A549 (cell line): ENCODE results near the gene TOP2A. TPM values are rescaled to one million over a fixed set of nuclear protein-coding genes. Genes with fewer than 3 reads are reported as not detected.

Source experiments
- ATAC-seq, 2 experiments: fragments of 200-7000 bp in 1 of 2; fragments of >200 bp in 1 of 2; cut with Nextera tagmentation in 1 of 2; cut with Tn5 transposase in 1 of 2; 3 replicates each; pipeline versions ENCODE4 v1.8.0 to v1.9.1; 2018 to 2020; ENCODE audit warnings: mild to moderate bottlenecking in 1 of 2, moderate library complexity in 1 of 2
- CTCF ChIA-PET: fragments of 300-600 bp; sonication (Branson Sonifier 250); formaldehyde crosslinking; extraction: SDS; loops from one replicate; lab custom pipeline; 2021; ENCODE audit warnings: antibody characterized with exemption, inconsistent platforms; lab: Yijun Ruan, JAX
- POLR2A ChIA-PET: fragments of 350-600 bp; formaldehyde crosslinking; extraction: SDS; loops from one replicate; lab custom pipeline; 2021; ENCODE audit warnings: antibody characterized with exemption, inconsistent platforms; lab: Yijun Ruan, JAX
- DNase-seq, 2 experiments: peaks; one replicate each; pipeline versions ENCODE4 v3.0.0 to v3.0.0-alpha.2; 2011 to 2016; ENCODE audit warnings: low read depth in 1 of 2, low spot score in 1 of 2
- FAIRE-seq: peaks from 2 replicates; lab custom pipeline; 2011; peaks lifted over from hg19 to GRCh38; lab: Jason Lieb, UNC
- H3K27ac ChIP-seq, 2 experiments: fragments of >200 bp; sonication (Bioruptor Twin); formaldehyde crosslinking; 3 replicates each; pipeline ENCODE4 v1.5.1; 2016 to 2017
- H3K4me1 ChIP-seq: fragments of >200 bp; sonication (Bioruptor Twin); formaldehyde crosslinking; 3 replicates; pipeline ENCODE4 v1.6.1; 2016
- H3K4me2 ChIP-seq: fragments of >200 bp; sonication (Bioruptor Twin); formaldehyde crosslinking; 3 replicates; pipeline ENCODE4 v1.6.1; 2016
- H3K4me3 ChIP-seq: fragments of >200 bp; sonication (Bioruptor Twin); formaldehyde crosslinking; 3 replicates; pipeline ENCODE4 v1.5.1; 2016
- H3K9me3 ChIP-seq: fragments of >200 bp; sonication (Bioruptor Twin); formaldehyde crosslinking; 3 replicates; pipeline ENCODE4 v1.6.1; 2016
- ATOH8 ChIP-seq: fragments of 250-450 bp; sonication (Bioruptor Pico); IDR thresholded peaks from 2 replicates; pipeline ENCODE4 v1.5.0; 2020; ENCODE audit warnings: low read depth, mild to moderate bottlenecking, moderate library complexity
- CHD2 ChIP-seq: fragments of 150-350 bp; IDR thresholded peaks from 2 replicates; pipeline ENCODE4 v1.6.1; 2014; ENCODE audit warnings: low read length; ENCODE audit not compliant: partially characterized antibody
- CTCF ChIP-seq: fragments of >200 bp; sonication (Bioruptor Twin); formaldehyde crosslinking; IDR thresholded peaks from 3 replicates; pipeline ENCODE4 v1.5.1; 2016
- E2F6 ChIP-seq: IDR thresholded peaks from 2 replicates; pipeline ENCODE4 v1.6.1; 2012; ENCODE audit warnings: low read depth, borderline replicate concordance
- FOSB ChIP-seq: fragments of 250-450 bp; sonication (Bioruptor Pico); IDR thresholded peaks from 2 replicates; pipeline ENCODE4 v1.5.0; 2020; ENCODE audit warnings: mild to moderate bottlenecking, moderate library complexity
- FOXS1 ChIP-seq: fragments of 250-450 bp; sonication (Bioruptor Pico); IDR thresholded peaks from 2 replicates; pipeline ENCODE4 v1.5.0; 2020; ENCODE audit warnings: mild to moderate bottlenecking, moderate library complexity
- HES2 ChIP-seq: fragments of >200 bp; sonication (Bioruptor Twin); formaldehyde crosslinking; IDR thresholded peaks from 2 replicates; pipeline ENCODE4 v1.6.1; 2016
- HMGXB4 ChIP-seq: fragments of 250-450 bp; sonication (Bioruptor Pico); IDR thresholded peaks from 2 replicates; pipeline ENCODE4 v1.5.0; 2021; ENCODE audit warnings: mild to moderate bottlenecking, moderate library complexity, borderline replicate concordance
- HOXA7 ChIP-seq: fragments of 250-450 bp; sonication (Bioruptor Pico); IDR thresholded peaks from 2 replicates; pipeline ENCODE4 v1.5.0; 2020; ENCODE audit warnings: mild to moderate bottlenecking, moderate library complexity
- HOXB13 ChIP-seq: fragments of 250-450 bp; sonication (Bioruptor Pico); IDR thresholded peaks from 2 replicates; pipeline ENCODE4 v1.5.0; 2020; ENCODE audit warnings: low read depth, mild to moderate bottlenecking, moderate library complexity
- JUN ChIP-seq, 2 experiments: fragments of >200 bp; sonication (Bioruptor Twin); formaldehyde crosslinking; IDR thresholded peaks; 2 replicates in 1 of 2; 3 replicates in 1 of 2; pipeline ENCODE4 v1.6.1; 2016 to 2017
- KDM5A ChIP-seq: fragments of 200-600 bp; sonication (generic); IDR thresholded peaks from 2 replicates; pipeline ENCODE4 v1.6.1; 2016; ENCODE audit warnings: antibody characterized with exemption, mild to moderate bottlenecking
- NPAS2 ChIP-seq: fragments of 250-450 bp; sonication (Bioruptor Pico); IDR thresholded peaks from 2 replicates; pipeline ENCODE4 v1.8.0; 2022; ENCODE audit warnings: mild to moderate bottlenecking, moderate library complexity, borderline replicate concordance
- POLR2AphosphoS2 ChIP-seq: conservative IDR thresholded peaks from 2 replicates; pipeline ENCODE4 v1.6.1; 2012; ENCODE audit warnings: low read length, improper control_type of control experiment, inconsistent platforms
- RCOR1 ChIP-seq: fragments of 150-350 bp; IDR thresholded peaks from 2 replicates; pipeline ENCODE4 v1.6.1; 2014; ENCODE audit warnings: antibody characterized with exemption, low read length, low read depth
- REST ChIP-seq: fragments of 200-600 bp; sonication (generic); IDR thresholded peaks from 2 replicates; pipeline ENCODE4 v1.6.1; 2016; ENCODE audit warnings: antibody characterized with exemption, mild to moderate bottlenecking, moderate library complexity
- RNF2 ChIP-seq: fragments of 200-600 bp; sonication (generic); IDR thresholded peaks from 2 replicates; pipeline ENCODE4 v1.6.1; 2016; ENCODE audit warnings: low read depth, mild to moderate bottlenecking, antibody characterized with exemption, moderate library complexity, borderline replicate concordance
- SMC3 ChIP-seq: fragments of >200 bp; sonication (Bioruptor Twin); formaldehyde crosslinking; IDR thresholded peaks from 3 replicates; pipeline ENCODE4 v1.6.1; 2018; ENCODE audit warnings: inconsistent platforms
- SREBF2 ChIP-seq: fragments of 450-650 bp; IDR thresholded peaks from 2 replicates; pipeline ENCODE4 v1.6.1; 2014; ENCODE audit warnings: mild to moderate bottlenecking, moderate library complexity
- TFCP2L1 ChIP-seq: fragments of 250-450 bp; sonication (Bioruptor Pico); IDR thresholded peaks from 2 replicates; pipeline ENCODE4 v1.5.0; 2021; ENCODE audit warnings: mild to moderate bottlenecking
- TP53 ChIP-seq: fragments of 250-450 bp; sonication (Bioruptor Pico); IDR thresholded peaks from 2 replicates; pipeline ENCODE4 v1.5.0; 2021; ENCODE audit warnings: mild to moderate bottlenecking, moderate library complexity
- USF2 ChIP-seq: fragments of 450-650 bp; IDR thresholded peaks from 2 replicates; pipeline ENCODE4 v1.6.1; 2014; ENCODE audit warnings: antibody characterized with exemption
- ZC3H11A ChIP-seq: fragments of 450-650 bp; IDR thresholded peaks from 2 replicates; pipeline ENCODE4 v1.6.1; 2014; ENCODE audit warnings: antibody characterized with exemption, mild to moderate bottlenecking
- ZFP36 ChIP-seq: fragments of 450-650 bp; IDR thresholded peaks from 2 replicates; pipeline ENCODE4 v1.6.1; 2014; ENCODE audit warnings: borderline replicate concordance; ENCODE audit not compliant: partially characterized antibody
- ZNF302 ChIP-seq: fragments of 250-450 bp; sonication (Bioruptor Pico); IDR thresholded peaks from 2 replicates; pipeline ENCODE4 v1.9.0; 2021; ENCODE audit warnings: inconsistent platforms, mild to moderate bottlenecking, moderate library complexity
- ZSCAN20 ChIP-seq: fragments of 250-450 bp; sonication (Bioruptor Pico); IDR thresholded peaks from 2 replicates; pipeline ENCODE4 v1.8.0; 2022; ENCODE audit warnings: mild to moderate bottlenecking, moderate library complexity
- WGBS: methylation state at CpG from one replicate; pipeline ENCODE4 v1.1.6; 2017; ENCODE audit errors: missing lambda C conversion rate; 5-methylcytosine and 5-hydroxymethylcytosine counted together
- polyA plus RNA-seq, 4 experiments: library from polyadenylated mRNA; depleted of rRNA in 3 of 4; stranded (reverse); fragments of >200 nt; fragmentation: RNase III in 1 of 4; extraction: RNeasy Plus Mini Kit Qiagen cat#74134 plus additional on column Dnase treatment in 1 of 4; gene quantifications; 2 replicates in 3 of 4; 3 replicates in 1 of 4; pipeline ENCODE4 v1.2.3, GENCODE V29; 2011 to 2017

The TOP2A gene
- polyA plus RNA-seq, 2 of the 4 experiments (the other 2 are of a cell fraction): 226 to 416 TPM

GRCh38 chr17:40460604-40460967, 42.9 kb upstream of the TOP2A start (continued):
- TF ChIP-seq ATOH8 (CRISPR knock-in tag) (no peak), KDM5A (no peak), ZNF302 (CRISPR knock-in tag) (no peak), HOXB13 (CRISPR knock-in tag) (no peak)

GRCh38 chr17:40459636-40460603, 42.2 kb upstream of the TOP2A start:
- ChIA-PET CTCF (interaction anchor here (0.6 to 37.5 kb wide), 10 partner anchors 10 to 100 kb away, joined by 3 to 822 read pairs (median 6); partner anchors contain the start of genes IGFBP4 and TOP2A), POLR2A (interaction anchor here (0.8 to 4.4 kb wide), 10 partner anchors 8 to 98 kb away, joined by 3 to 36 read pairs (median 7); partner anchors contain the start of gene IGFBP4)
- Histone ChIP-seq H3K4me1 (peaks cover 91% of the 10 kb centered on the region), H3K27ac (peak overlapping the region; percentile 71 to 90), H3K4me2 (peak overlapping the region; percentile 62), H3K9me3 (no peaks in the 10 kb centered on the region), H3K4me3 (no peak overlapping the region)
- ATAC-seq (peak in 1 of 2 experiments; percentile 3; a peak in 2 of 6 replicates), FAIRE-seq (no peak), DNase-seq (peak in 1 of 2 experiments; percentile 63)
- 64% methylated on average over 8 of the region's 8 CpGs for WGBS
- TF ChIP-seq E2F6 (no peak), ZC3H11A (no peak), SREBF2 (no peak), HMGXB4 (CRISPR knock-in tag) (0 out of 2 replicates have a peak, but pooled peaks have one; percentile 62), RNF2 (no peak), HES2 (no peak), CHD2 (peak; percentile 24), REST (no peak), SMC3 (no peak), NPAS2 (CRISPR knock-in tag) (no peak), ZSCAN20 (CRISPR knock-in tag) (no peak), JUN (IDR thresholded peaks at IDR 0.05) (peak; percentile 9 to 69; a peak in 4 of 5 replicates), USF2 (no peak), ZFP36 (no peak), HOXA7 (CRISPR knock-in tag) (peak; percentile 89), FOXS1 (CRISPR knock-in tag) (no peak), FOSB (CRISPR knock-in tag) (peak; percentile 69; the same call in 1 of the 2 replicates), ZNF302 (CRISPR knock-in tag) (no peak), POLR2AphosphoS2 (peak; percentile 87), TFCP2L1 (CRISPR knock-in tag) (no peak), RCOR1 (no peak), CTCF (no peak), TP53 (CRISPR knock-in tag) (0 out of 2 replicates have a peak, but pooled peaks have one; percentile 46)
